ENCODE measurements around the gene RUNX2. TPM values are rescaled to one million over a fixed set of nuclear protein-coding genes. Genes with fewer than 3 reads are reported as not detected.
A peak's percentile ranks its signal among the peaks of the same experiment; 100 is the strongest.

Gene RUNX2
- polyA plus RNA-seq, 1 of the 3 experiments (the other 2 are of a cell fraction) = 4.4 TPM

DNA sequence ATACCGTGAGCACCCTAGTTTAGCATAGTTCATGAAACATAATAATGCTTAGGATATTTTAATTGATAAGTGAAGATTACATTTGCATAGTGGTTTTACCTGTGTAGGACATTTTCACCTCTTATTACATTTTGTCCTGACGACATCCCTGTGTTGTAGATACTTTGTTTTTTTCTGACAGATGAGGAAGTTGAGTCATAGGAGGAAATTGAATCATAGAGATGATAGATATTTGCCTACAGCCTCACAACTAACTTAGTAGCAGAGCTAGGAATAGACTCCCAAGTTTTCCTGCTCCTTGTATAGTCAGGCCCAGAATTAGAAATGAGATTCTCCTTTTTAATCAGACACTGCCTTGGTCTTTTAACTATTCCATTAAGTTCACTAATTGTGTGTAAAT, 150.1 kb downstream of the RUNX2 start (continued):
- TF ChIP-seq RAD21 (IDR thresholded peaks at IDR 0.05; ENCODE audit: low read length) (no peak), JUND (IDR thresholded peaks at IDR 0.05) (peak; percentile 85), SIN3A (IDR thresholded peaks at IDR 0.05; ENCODE audit: borderline replicate concordance, low read depth, low read length) (no peak), TAF1 (IDR thresholded peaks at IDR 0.05; ENCODE audit: borderline replicate concordance, low read depth, low read length) (no peak), NFIC (IDR thresholded peaks at IDR 0.05; ENCODE audit: borderline replicate concordance) (peak; percentile 49; the same call in 1 of the 2 replicates), GABPA (IDR thresholded peaks at IDR 0.05; ENCODE audit: low read depth) (peak; percentile 49)
- TF ChIP-seq, protein P1, sequence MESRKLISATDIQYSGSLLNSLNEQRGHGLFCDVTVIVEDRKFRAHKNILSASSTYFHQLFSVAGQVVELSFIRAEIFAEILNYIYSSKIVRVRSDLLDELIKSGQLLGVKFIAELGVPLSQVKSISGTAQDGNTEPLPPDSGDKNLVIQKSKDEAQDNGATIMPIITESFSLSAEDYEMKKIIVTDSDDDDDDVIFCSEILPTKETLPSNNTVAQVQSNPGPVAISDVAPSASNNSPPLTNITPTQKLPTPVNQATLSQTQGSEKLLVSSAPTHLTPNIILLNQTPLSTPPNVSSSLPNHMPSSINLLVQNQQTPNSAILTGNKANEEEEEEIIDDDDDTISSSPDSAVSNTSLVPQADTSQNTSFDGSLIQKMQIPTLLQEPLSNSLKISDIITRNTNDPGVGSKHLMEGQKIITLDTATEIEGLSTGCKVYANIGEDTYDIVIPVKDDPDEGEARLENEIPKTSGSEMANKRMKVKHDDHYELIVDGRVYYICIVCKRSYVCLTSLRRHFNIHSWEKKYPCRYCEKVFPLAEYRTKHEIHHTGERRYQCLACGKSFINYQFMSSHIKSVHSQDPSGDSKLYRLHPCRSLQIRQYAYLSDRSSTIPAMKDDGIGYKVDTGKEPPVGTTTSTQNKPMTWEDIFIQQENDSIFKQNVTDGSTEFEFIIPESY (IDR thresholded peaks at IDR 0.05; ENCODE audit: borderline replicate concordance, low read depth) = no peak

DNA sequence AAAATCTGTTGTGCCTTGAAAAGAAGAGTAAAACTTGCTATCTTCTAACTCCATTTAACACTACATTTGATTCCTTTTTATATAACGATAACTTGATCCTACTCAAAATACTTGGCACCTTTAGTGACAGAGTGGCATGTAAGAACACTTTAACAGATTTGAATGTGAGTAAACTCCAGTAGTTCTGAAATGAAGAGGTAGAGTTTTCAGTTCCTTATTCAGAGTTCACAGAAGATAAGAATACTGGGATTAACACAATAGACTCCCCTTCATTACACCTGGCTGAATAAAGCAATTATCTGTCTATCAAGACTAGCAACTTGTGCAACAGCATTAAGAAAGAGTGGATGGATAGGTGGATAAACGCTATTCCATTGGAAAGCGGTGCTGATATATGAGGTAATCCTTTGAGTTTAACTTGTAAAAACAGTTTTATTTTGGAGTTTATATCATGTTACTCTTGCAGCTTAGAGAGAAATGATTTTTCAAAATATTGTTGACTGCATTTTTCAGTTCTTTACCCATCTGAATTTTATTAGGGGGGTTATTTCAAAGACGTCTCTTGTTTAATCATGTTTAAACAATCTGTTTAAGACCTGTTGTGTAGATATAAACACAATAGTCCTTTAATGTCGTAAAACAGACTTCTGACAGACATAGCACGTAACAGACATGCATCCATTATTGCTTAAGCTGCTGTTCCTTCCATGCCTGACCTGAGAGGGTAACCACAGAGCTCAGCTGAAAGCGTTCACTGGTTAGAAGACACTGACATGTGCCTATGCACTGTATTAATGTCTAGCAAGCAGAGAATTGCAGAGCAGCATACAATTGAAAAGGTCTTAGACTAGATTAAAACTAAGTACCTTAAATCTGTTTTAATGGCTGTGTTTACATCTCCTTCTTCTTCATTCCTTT, 152.0 kb downstream of the RUNX2 start:
- 44% methylated on average over 7 of the region's 7 CpGs for WGBS (ENCODE audit: low lambda C conversion rate)
- H2AFZ ChIP-seq (ENCODE audit: low read depth) = no peak overlapping the region

More for the DNA sequence above, 152.0 kb downstream of the RUNX2 start:
- Histone ChIP-seq H3K4me2 (no peak overlapping the region), H3K79me2 (ENCODE audit: insufficient read depth) (peaks cover 4% of the 10 kb centered on the region; the same call in 1 of the 2 replicates), H3K36me3 (replicated peaks in 1 of 2; ENCODE audit: control insufficient read depth in 1 of 2, insufficient read depth in 2 of 2, low read length in 1 of 2) (no peaks in the 10 kb centered on the region), H3K9ac (no peak overlapping the region), H3K27ac (ENCODE audit: low read depth in 2 of 2, low read length in 1 of 2) (no peak overlapping the region; a peak in 1 of 4 replicates), H3K4me1 (ENCODE audit: control insufficient read depth in 1 of 2, insufficient read depth in 2 of 2, low read depth in 1 of 2, low read length in 1 of 2) (peaks cover 0 to 43% of the 10 kb centered on the region in 2 experiments; a peak in 3 of 4 replicates), H3K4me3 (ENCODE audit: low read depth in 2 of 2, low read length in 1 of 2) (no peak overlapping the region), H3F3A (replicated peaks; ENCODE audit: insufficient read depth) (peaks cover 20% of the 10 kb centered on the region), H4K20me1 (ENCODE audit: insufficient read depth) (no peaks in the 10 kb centered on the region), H3K27me3 (ENCODE audit: insufficient read depth) (no peaks in the 10 kb centered on the region), H3K9me3 (no peaks in the 10 kb centered on the region), H3K9me2 (no peaks in the 10 kb centered on the region)
- DNase-seq = no peak
- TF ChIP-seq, protein P1 (IDR thresholded peaks at IDR 0.05; ENCODE audit: borderline replicate concordance, low read depth) = no peak
- TF ChIP-seq, protein P2, sequence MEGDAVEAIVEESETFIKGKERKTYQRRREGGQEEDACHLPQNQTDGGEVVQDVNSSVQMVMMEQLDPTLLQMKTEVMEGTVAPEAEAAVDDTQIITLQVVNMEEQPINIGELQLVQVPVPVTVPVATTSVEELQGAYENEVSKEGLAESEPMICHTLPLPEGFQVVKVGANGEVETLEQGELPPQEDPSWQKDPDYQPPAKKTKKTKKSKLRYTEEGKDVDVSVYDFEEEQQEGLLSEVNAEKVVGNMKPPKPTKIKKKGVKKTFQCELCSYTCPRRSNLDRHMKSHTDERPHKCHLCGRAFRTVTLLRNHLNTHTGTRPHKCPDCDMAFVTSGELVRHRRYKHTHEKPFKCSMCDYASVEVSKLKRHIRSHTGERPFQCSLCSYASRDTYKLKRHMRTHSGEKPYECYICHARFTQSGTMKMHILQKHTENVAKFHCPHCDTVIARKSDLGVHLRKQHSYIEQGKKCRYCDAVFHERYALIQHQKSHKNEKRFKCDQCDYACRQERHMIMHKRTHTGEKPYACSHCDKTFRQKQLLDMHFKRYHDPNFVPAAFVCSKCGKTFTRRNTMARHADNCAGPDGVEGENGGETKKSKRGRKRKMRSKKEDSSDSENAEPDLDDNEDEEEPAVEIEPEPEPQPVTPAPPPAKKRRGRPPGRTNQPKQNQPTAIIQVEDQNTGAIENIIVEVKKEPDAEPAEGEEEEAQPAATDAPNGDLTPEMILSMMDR (IDR thresholded peaks at IDR 0.05) = no peak
- TF ChIP-seq TCF12 (IDR thresholded peaks at IDR 0.05) (no peak), NFIC (IDR thresholded peaks at IDR 0.05; ENCODE audit: borderline replicate concordance) (no peak), FOXJ3 (CRISPR knock-in tag; IDR thresholded peaks at IDR 0.05) (no peak), EZH2phosphoT487 (IDR thresholded peaks at IDR 0.05; ENCODE audit: borderline replicate concordance, low read depth) (no peak), RAD21 (IDR thresholded peaks at IDR 0.05; ENCODE audit: low read length) (no peak), SIN3A (IDR thresholded peaks at IDR 0.05; ENCODE audit: borderline replicate concordance, low read depth, low read length) (no peak), FOXM1 (IDR thresholded peaks at IDR 0.05; ENCODE audit: low read depth) (no peak), GABPA (IDR thresholded peaks at IDR 0.05; ENCODE audit: low read depth) (no peak)
- TF ChIP-seq, protein P3, sequence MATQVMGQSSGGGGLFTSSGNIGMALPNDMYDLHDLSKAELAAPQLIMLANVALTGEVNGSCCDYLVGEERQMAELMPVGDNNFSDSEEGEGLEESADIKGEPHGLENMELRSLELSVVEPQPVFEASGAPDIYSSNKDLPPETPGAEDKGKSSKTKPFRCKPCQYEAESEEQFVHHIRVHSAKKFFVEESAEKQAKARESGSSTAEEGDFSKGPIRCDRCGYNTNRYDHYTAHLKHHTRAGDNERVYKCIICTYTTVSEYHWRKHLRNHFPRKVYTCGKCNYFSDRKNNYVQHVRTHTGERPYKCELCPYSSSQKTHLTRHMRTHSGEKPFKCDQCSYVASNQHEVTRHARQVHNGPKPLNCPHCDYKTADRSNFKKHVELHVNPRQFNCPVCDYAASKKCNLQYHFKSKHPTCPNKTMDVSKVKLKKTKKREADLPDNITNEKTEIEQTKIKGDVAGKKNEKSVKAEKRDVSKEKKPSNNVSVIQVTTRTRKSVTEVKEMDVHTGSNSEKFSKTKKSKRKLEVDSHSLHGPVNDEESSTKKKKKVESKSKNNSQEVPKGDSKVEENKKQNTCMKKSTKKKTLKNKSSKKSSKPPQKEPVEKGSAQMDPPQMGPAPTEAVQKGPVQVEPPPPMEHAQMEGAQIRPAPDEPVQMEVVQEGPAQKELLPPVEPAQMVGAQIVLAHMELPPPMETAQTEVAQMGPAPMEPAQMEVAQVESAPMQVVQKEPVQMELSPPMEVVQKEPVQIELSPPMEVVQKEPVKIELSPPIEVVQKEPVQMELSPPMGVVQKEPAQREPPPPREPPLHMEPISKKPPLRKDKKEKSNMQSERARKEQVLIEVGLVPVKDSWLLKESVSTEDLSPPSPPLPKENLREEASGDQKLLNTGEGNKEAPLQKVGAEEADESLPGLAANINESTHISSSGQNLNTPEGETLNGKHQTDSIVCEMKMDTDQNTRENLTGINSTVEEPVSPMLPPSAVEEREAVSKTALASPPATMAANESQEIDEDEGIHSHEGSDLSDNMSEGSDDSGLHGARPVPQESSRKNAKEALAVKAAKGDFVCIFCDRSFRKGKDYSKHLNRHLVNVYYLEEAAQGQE (IDR thresholded peaks at IDR 0.05; ENCODE audit: low read depth, low read length) = no peak
- ChIA-PET CTCF (no interaction called here), POLR2A (no interaction called here)
